ENCODE measurements around the gene SYNJ2. TPM values are rescaled to one million over a fixed set of nuclear protein-coding genes. Genes with fewer than 3 reads are reported as not detected.

The SYNJ2 gene
- total and polyA plus RNA-seq, 4 donors, result 6.3 to 15.8 (median 9.4) TPM

GRCh38 chr6:157994125-157994795 is 12.6 kb downstream of the SYNJ2 start:
- Histone ChIP-seq H3K4me3 (ENCODE audit: low read depth, low read length) (no peak overlapping the region), H3K9me3 (ENCODE audit: control insufficient read depth, insufficient read depth, low read length) (no peaks in the 10 kb centered on the region), H3K27ac (ENCODE audit: low read depth, low read length) (no peak overlapping the region), H3K27me3 (ENCODE audit: control insufficient read depth, insufficient read depth, low read length) (peaks cover 2% of the 10 kb centered on the region), H3K4me1 (ENCODE audit: control insufficient read depth, insufficient read depth, low read length) (peaks cover 40% of the 10 kb centered on the region), H3K36me3 (ENCODE audit: control insufficient read depth, insufficient read depth, low read length) (peaks cover 2% of the 10 kb centered on the region)
- no peak for DNase-seq (ENCODE audit: low read depth in 4 of 6, low spot score in 6 of 6)
- 87% methylated on average over 6 of the region's 7 CpGs for WGBS (ENCODE audit: insufficient coverage)

- WGBS (ENCODE audit: insufficient coverage), result 91% methylated on average over 4 of the region's 12 CpGs
- peak in 1 of 6 donors; percentile 69 for DNase-seq (ENCODE audit: low read depth in 4 of 6, low spot score in 6 of 6)
- Histone ChIP-seq H3K4me3 (ENCODE audit: low read depth, low read length) (no peak overlapping the region), H3K27me3 (ENCODE audit: control insufficient read depth, insufficient read depth, low read length) (peaks cover 2% of the 10 kb centered on the region), H3K27ac (ENCODE audit: low read depth, low read length) (no peak overlapping the region), H3K9me3 (ENCODE audit: control insufficient read depth, insufficient read depth, low read length) (no peaks in the 10 kb centered on the region), H3K4me1 (ENCODE audit: control insufficient read depth, insufficient read depth, low read length) (peaks cover 35% of the 10 kb centered on the region), H3K36me3 (ENCODE audit: control insufficient read depth, insufficient read depth, low read length) (no peaks in the 10 kb centered on the region)
Measured at GRCh38 chr6:157995458-157995857, 13.8 kb downstream of the SYNJ2 start.

- 97% methylated on average over 6 of the region's 7 CpGs for WGBS (ENCODE audit: insufficient coverage)
- Histone ChIP-seq H3K9me3 (ENCODE audit: control insufficient read depth, insufficient read depth, low read length) (no peaks in the 10 kb centered on the region), H3K4me3 (ENCODE audit: low read depth, low read length) (no peak overlapping the region), H3K36me3 (ENCODE audit: control insufficient read depth, insufficient read depth, low read length) (no peaks in the 10 kb centered on the region), H3K27ac (ENCODE audit: low read depth, low read length) (no peak overlapping the region), H3K27me3 (ENCODE audit: control insufficient read depth, insufficient read depth, low read length) (no peaks in the 10 kb centered on the region), H3K4me1 (ENCODE audit: control insufficient read depth, insufficient read depth, low read length) (peaks cover 27% of the 10 kb centered on the region)
- DNase-seq (ENCODE audit: low read depth in 4 of 6, low spot score in 6 of 6), result no peak
Measured at GRCh38 chr6:157996201-157996712, 14.6 kb downstream of the SYNJ2 start.

GRCh38 chr6:157996918-157997702 is 15.4 kb downstream of the SYNJ2 start:
- H3K4me1 ChIP-seq (ENCODE audit: control insufficient read depth, insufficient read depth, low read length), result peaks cover 31% of the 10 kb centered on the region
- WGBS (ENCODE audit: insufficient coverage), result 87% methylated on average over 13 of the region's 15 CpGs
- H3K4me3 ChIP-seq (ENCODE audit: low read depth, low read length), result no peak overlapping the region
- no peaks in the 10 kb centered on the region for H3K9me3 ChIP-seq (ENCODE audit: control insufficient read depth, insufficient read depth, low read length)
- H3K36me3 ChIP-seq (ENCODE audit: control insufficient read depth, insufficient read depth, low read length), result no peaks in the 10 kb centered on the region
- no peak overlapping the region for H3K27ac ChIP-seq (ENCODE audit: low read depth, low read length)
- no peak for DNase-seq (ENCODE audit: low read depth in 4 of 6, low spot score in 6 of 6)
- no peaks in the 10 kb centered on the region for H3K27me3 ChIP-seq (ENCODE audit: control insufficient read depth, insufficient read depth, low read length)

GRCh38 chr6:157997893-157998608 is 16.4 kb downstream of the SYNJ2 start:
- H3K36me3 ChIP-seq (ENCODE audit: control insufficient read depth, insufficient read depth, low read length), result no peaks in the 10 kb centered on the region
- H3K4me3 ChIP-seq (ENCODE audit: low read depth, low read length), result no peak overlapping the region
- DNase-seq (ENCODE audit: low read depth in 4 of 6, low spot score in 6 of 6), result no peak
- H3K27me3 ChIP-seq (ENCODE audit: control insufficient read depth, insufficient read depth, low read length), result no peaks in the 10 kb centered on the region
- 73% methylated on average over 4 of the region's 6 CpGs for WGBS (ENCODE audit: insufficient coverage)
- peaks cover 40% of the 10 kb centered on the region for H3K4me1 ChIP-seq (ENCODE audit: control insufficient read depth, insufficient read depth, low read length)
- no peaks in the 10 kb centered on the region for H3K9me3 ChIP-seq (ENCODE audit: control insufficient read depth, insufficient read depth, low read length)
- no peak overlapping the region for H3K27ac ChIP-seq (ENCODE audit: low read depth, low read length)

- Histone ChIP-seq H3K4me3 (ENCODE audit: low read depth, low read length) (no peak overlapping the region), H3K27ac (ENCODE audit: low read depth, low read length) (no peak overlapping the region), H3K9me3 (ENCODE audit: control insufficient read depth, insufficient read depth, low read length) (no peaks in the 10 kb centered on the region), H3K4me1 (ENCODE audit: control insufficient read depth, insufficient read depth, low read length) (peaks cover 46% of the 10 kb centered on the region), H3K27me3 (ENCODE audit: control insufficient read depth, insufficient read depth, low read length) (no peaks in the 10 kb centered on the region), H3K36me3 (ENCODE audit: control insufficient read depth, insufficient read depth, low read length) (no peaks in the 10 kb centered on the region)
- no CpG with 5 or more reads among the region's 7 CpGs for WGBS (ENCODE audit: insufficient coverage)
- peak in 1 of 6 donors; percentile 65 for DNase-seq (ENCODE audit: low read depth in 4 of 6, low spot score in 6 of 6)
Measured at GRCh38 chr6:157998707-157999167, 17.1 kb downstream of the SYNJ2 start.

- Histone ChIP-seq H3K4me3 (ENCODE audit: low read depth, low read length) (no peak overlapping the region), H3K4me1 (ENCODE audit: control insufficient read depth, insufficient read depth, low read length) (peaks cover 45% of the 10 kb centered on the region), H3K36me3 (ENCODE audit: control insufficient read depth, insufficient read depth, low read length) (no peaks in the 10 kb centered on the region), H3K27me3 (ENCODE audit: control insufficient read depth, insufficient read depth, low read length) (no peaks in the 10 kb centered on the region), H3K9me3 (ENCODE audit: control insufficient read depth, insufficient read depth, low read length) (no peaks in the 10 kb centered on the region), H3K27ac (ENCODE audit: low read depth, low read length) (no peak overlapping the region)
- no peak for DNase-seq (ENCODE audit: low read depth in 4 of 6, low spot score in 6 of 6)
- 76% methylated on average over 10 of the region's 12 CpGs for WGBS (ENCODE audit: insufficient coverage)
Measured at GRCh38 chr6:157999168-158000051, 17.7 kb downstream of the SYNJ2 start.

- H3K4me3 ChIP-seq (ENCODE audit: low read depth, low read length), result no peak overlapping the region
- peaks cover 43% of the 10 kb centered on the region for H3K4me1 ChIP-seq (ENCODE audit: control insufficient read depth, insufficient read depth, low read length)
- no peaks in the 10 kb centered on the region for H3K27me3 ChIP-seq (ENCODE audit: control insufficient read depth, insufficient read depth, low read length)
- no peaks in the 10 kb centered on the region for H3K9me3 ChIP-seq (ENCODE audit: control insufficient read depth, insufficient read depth, low read length)
- H3K36me3 ChIP-seq (ENCODE audit: control insufficient read depth, insufficient read depth, low read length), result no peaks in the 10 kb centered on the region
- no peak for DNase-seq (ENCODE audit: low read depth in 4 of 6, low spot score in 6 of 6)
- 87% methylated on average over 13 of the region's 17 CpGs for WGBS (ENCODE audit: insufficient coverage)
- peak overlapping the region; percentile 29 for H3K27ac ChIP-seq (ENCODE audit: low read depth, low read length)
Measured at GRCh38 chr6:158000530-158001307, 19.1 kb downstream of the SYNJ2 start.

All from spinal cord (tissue), 10 donors.